Lung (tissue), 12 donors: ENCODE data around the gene TFRC. TPM values are rescaled to one million over a fixed set of nuclear protein-coding genes. Genes with fewer than 3 reads are reported as not detected.
A peak's percentile ranks its signal among the peaks of the same experiment; 100 is the strongest.

Experiments
- ATAC-seq: fragments of 200-7000 bp; cut with Tn5 transposase; one replicate; pipeline ENCODE4 v1.9.1; 2020; ENCODE audit warnings: moderate number of reproducible peaks; ENCODE audit not compliant: insufficient read depth, low FRiP score
- DNase-seq, 3 donors: peaks; one replicate each; pipeline ENCODE4 v3.0.0-alpha.2; 2013 to 2017
- H3K27ac ChIP-seq, 2 donors: one replicate each; pipeline ENCODE4 v1.5.1; 2013; ENCODE audit warnings: mild to moderate bottlenecking in 2 of 2, moderate library complexity in 2 of 2, control low read depth in 1 of 2, inconsistent platforms in 1 of 2, low read depth in 1 of 2, low read length in 1 of 2
- H3K27me3 ChIP-seq, 3 donors: one replicate each; pipeline ENCODE4 v1.5.1; 2013; ENCODE audit warnings: low read length in 2 of 3; ENCODE audit not compliant: control insufficient read depth in 3 of 3, insufficient read depth in 3 of 3
- H3K36me3 ChIP-seq, 4 donors: one replicate each; pipeline ENCODE4 v1.5.1; 2013; ENCODE audit warnings: low read length in 4 of 4, mild to moderate bottlenecking in 1 of 4, moderate library complexity in 1 of 4; ENCODE audit not compliant: control insufficient read depth in 4 of 4, insufficient read depth in 4 of 4
- H3K4me1 ChIP-seq, 5 donors: one replicate each; pipeline ENCODE4 v1.5.1; 2013; ENCODE audit warnings: low read length in 5 of 5, mild to moderate bottlenecking in 2 of 5, moderate library complexity in 1 of 5; ENCODE audit not compliant: control insufficient read depth in 5 of 5, insufficient read depth in 5 of 5
- H3K4me3 ChIP-seq: one replicate; pipeline ENCODE4 v1.5.1; 2013; ENCODE audit warnings: mild to moderate bottlenecking, control low read depth, moderate library complexity
- H3K9ac ChIP-seq, 2 donors: one replicate each; pipeline ENCODE4 v1.5.1; 2013; ENCODE audit warnings: low read length in 2 of 2, control low read depth in 1 of 2; ENCODE audit not compliant: insufficient read depth in 1 of 2
- H3K9me3 ChIP-seq, 4 donors: one replicate each; pipeline ENCODE4 v1.5.1; 2013; ENCODE audit warnings: low read length in 3 of 4, mild to moderate bottlenecking in 1 of 4, moderate library complexity in 1 of 4; ENCODE audit not compliant: control insufficient read depth in 4 of 4, insufficient read depth in 3 of 4
- CTCF ChIP-seq: IDR thresholded peaks from 2 replicates; pipeline ENCODE4 v1.5.1; 2012; ENCODE audit warnings: mild to moderate bottlenecking; ENCODE audit errors: control extremely low read depth, extremely low read depth
- WGBS, 2 donors: extraction: QIAGEN DNeasy Blood & Tissue Kit; methylation state at CpG; one replicate each; pipeline ENCODE4 v1.1.7; 2013; 5-methylcytosine and 5-hydroxymethylcytosine counted together
- polyA plus RNA-seq, 2 donors: library from polyadenylated mRNA; stranded (reverse); fragments of 200-250 nt; gene quantifications; one replicate each; pipeline ENCODE4 v1.2.1, GENCODE V29; 2013
- total RNA-seq, 2 donors: library from RNA; depleted of rRNA in 1 of 2; stranded (reverse); fragments of >200 nt in 1 of 2; gene quantifications; one replicate each; pipeline ENCODE4 v1.2.1, GENCODE V29; 2014 to 2021
- donor health status: control.
- donor health status: control.
- donor health status: Bipolar disorder and iron deficiency.
- donor health status: healthy.
- donor health status: DM: yes; HTN: yes; CAD: no.

The TFRC gene
- total and polyA plus RNA-seq, 4 donors, result 28.1 to 259 (median 112) TPM

GRCh38 chr3:196124608-196125007 lies 42.7 kb upstream of the TFRC start:
- no peaks in the 10 kb centered on the region for H3K36me3 ChIP-seq
- no peak overlapping the region for H3K27ac ChIP-seq
- H3K27me3 ChIP-seq, result no peaks in the 10 kb centered on the region
- no peak overlapping the region for H3K4me3 ChIP-seq
- 91% methylated on average over 5 of the region's 5 CpGs for WGBS, 2 donors
- no peak for TF ChIP-seq CTCF
- peaks cover 0 to 2% (median 0%) of the 10 kb centered on the region in 4 donors for H3K9me3 ChIP-seq
- ATAC-seq (no peak), DNase-seq (no peak)
- H3K4me1 ChIP-seq, result peaks cover 0 to 25% (median 7%) of the 10 kb centered on the region in 5 donors
- H3K9ac ChIP-seq, result no peak overlapping the region

- DNase-seq, result no peak
- H3K36me3 ChIP-seq, result no peaks in the 10 kb centered on the region
- WGBS, 2 donors, result 69 to 83% methylated on average over 8 of the region's 8 CpGs
- no peaks in the 10 kb centered on the region for H3K27me3 ChIP-seq
- H3K4me1 ChIP-seq, result peaks cover 0 to 25% (median 7%) of the 10 kb centered on the region in 5 donors
- TF ChIP-seq CTCF, result no peak
- no peak overlapping the region for H3K27ac ChIP-seq
- no peak for ATAC-seq
- no peaks in the 10 kb centered on the region for H3K9me3 ChIP-seq
- no peak overlapping the region for H3K9ac ChIP-seq
- no peak overlapping the region for H3K4me3 ChIP-seq
These were observed 40.8 kb upstream of the TFRC start for GRCh38 chr3:196122688-196123046.

DNA sequence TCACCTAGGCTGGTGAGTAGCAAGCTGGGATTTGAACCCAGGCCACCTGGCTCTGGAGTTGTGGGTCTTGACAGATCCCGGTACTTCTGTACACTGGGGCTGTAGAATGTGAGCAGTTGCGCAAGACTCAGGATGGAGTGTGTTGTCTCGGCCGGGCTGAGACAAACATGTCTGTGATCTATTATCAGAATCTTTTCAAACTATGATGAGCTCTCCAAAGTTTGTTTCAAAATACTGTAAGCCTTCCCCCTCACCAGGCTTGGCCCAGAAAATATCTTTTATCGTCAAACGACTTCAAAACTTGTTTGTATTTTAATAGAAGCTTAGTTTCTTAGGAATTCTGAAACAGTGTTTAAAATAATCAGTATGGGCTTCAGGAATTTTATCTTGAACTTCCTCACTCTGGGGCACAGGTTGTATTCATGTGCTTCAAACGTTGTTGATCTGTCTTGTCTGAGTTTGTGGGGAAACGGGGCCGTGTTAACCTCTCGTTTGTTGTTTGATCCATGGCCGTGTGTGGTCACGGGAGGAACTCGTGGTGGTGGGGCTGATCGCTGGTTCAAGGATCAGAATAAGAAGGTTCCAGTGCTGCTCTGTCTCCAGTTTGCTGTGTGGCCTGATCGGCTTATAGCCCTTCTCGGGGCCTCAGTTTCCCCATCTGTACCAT lies 40.3 kb upstream of the TFRC start:
- H3K4me1 ChIP-seq, result peaks cover 0 to 25% (median 5%) of the 10 kb centered on the region in 5 donors
- H3K27ac ChIP-seq, result no peak overlapping the region
- DNase-seq, result peak; percentile 36 to 71 (median 40)
- H3K9ac ChIP-seq, result no peak overlapping the region
- H3K27me3 ChIP-seq, result no peaks in the 10 kb centered on the region
- ATAC-seq, result no peak
- no peaks in the 10 kb centered on the region for H3K9me3 ChIP-seq
- TF ChIP-seq CTCF, result no peak
- WGBS, 2 donors, result 33 to 49% methylated on average over 16 of the region's 16 CpGs
- H3K4me3 ChIP-seq, result no peak overlapping the region
- no peaks in the 10 kb centered on the region for H3K36me3 ChIP-seq

DNA sequence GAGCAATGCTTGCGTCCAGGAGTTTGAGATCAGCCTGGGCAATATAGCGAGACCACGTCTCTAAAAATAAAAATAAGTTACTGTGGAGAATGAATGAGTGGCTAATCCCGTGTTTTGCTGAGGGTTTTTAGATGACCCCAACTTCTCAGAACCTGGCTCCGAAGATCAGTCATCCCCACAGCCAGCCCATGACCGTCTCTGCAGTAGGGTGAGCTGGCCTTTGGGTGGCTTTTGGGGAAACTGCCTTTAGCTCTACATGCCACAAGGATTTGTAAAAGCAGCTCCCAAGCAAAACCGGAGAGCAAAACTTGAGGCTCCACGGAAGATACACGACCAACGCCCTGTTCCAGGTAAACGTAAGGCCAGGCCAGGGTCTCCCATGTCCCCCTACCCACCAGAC lies 39.2 kb upstream of the TFRC start:
- 67 to 82% methylated on average over 11 of the region's 11 CpGs for WGBS, 2 donors
- H3K27me3 ChIP-seq, result no peaks in the 10 kb centered on the region
- H3K27ac ChIP-seq, result no peak overlapping the region
- H3K9me3 ChIP-seq, result no peaks in the 10 kb centered on the region
- no peak for TF ChIP-seq CTCF
- no peaks in the 10 kb centered on the region for H3K36me3 ChIP-seq
- DNase-seq, result no peak
- no peak overlapping the region for H3K9ac ChIP-seq
- H3K4me3 ChIP-seq, result no peak overlapping the region
- no peak for ATAC-seq
- peaks cover 0 to 25% (median 5%) of the 10 kb centered on the region in 5 donors for H3K4me1 ChIP-seq
